PC-9 (cell line): ENCODE measurements around the gene MID2. TPM values are rescaled to one million over a fixed set of nuclear protein-coding genes. Genes with fewer than 3 reads are reported as not detected.
A peak's percentile ranks its signal among the peaks of the same experiment; 100 is the strongest.

Experiments used
- BruUV-seq: library from RNA; stranded (reverse); fragments of 400-500 nt; replicated peaks from 2 replicates; lab custom pipeline; 2021; lab: Mats Ljungman, UMichigan
- CTCF ChIA-PET: fragments of 300-600 bp; sonication (Branson Sonifier 250); formaldehyde crosslinking; loops from one replicate; lab custom pipeline; 2022; ENCODE audit warnings: antibody characterized with exemption; lab: Charles Lee
- POLR2A ChIA-PET: fragments of 300-600 bp; sonication (Branson Sonifier 250); formaldehyde crosslinking; loops from one replicate; lab custom pipeline; 2022; ENCODE audit warnings: antibody characterized with exemption; ENCODE audit not compliant: unreplicated experiment; lab: Charles Lee
- DNase-seq, 2 experiments: peaks; one replicate each; pipeline versions ENCODE4 v3.0.0 to v3.0.0-alpha.2; 2015 to 2022; ENCODE audit warnings: mixed read lengths in 1 of 2
- H2AFZ ChIP-seq: fragments of 200-600 bp; sonication (generic); 2 replicates; pipeline ENCODE4 v1.8.1; 2017; ENCODE audit warnings: antibody characterized with exemption
- H3F3A ChIP-seq: fragments of 200-600 bp; sonication (generic); 2 replicates; pipeline ENCODE4 v1.8.1; 2017; ENCODE audit warnings: antibody characterized with exemption, mild to moderate bottlenecking, low read depth; ENCODE audit not compliant: insufficient read depth
- H3K27ac ChIP-seq: fragments of 200-600 bp; sonication (generic); 2 replicates; pipeline ENCODE4 v1.6.1; 2016; ENCODE audit warnings: mixed run types
- H3K27me3 ChIP-seq: fragments of 200-600 bp; sonication (generic); 2 replicates; pipeline ENCODE4 v1.6.1; 2016; ENCODE audit warnings: low read depth, mixed run types; ENCODE audit not compliant: insufficient read depth
- H3K36me3 ChIP-seq: fragments of 200-600 bp; sonication (generic); 2 replicates; pipeline ENCODE4 v1.6.1; 2016; ENCODE audit warnings: low read depth, mixed run types
- H3K4me1 ChIP-seq: fragments of 200-600 bp; sonication (generic); replicated peaks from 2 replicates; pipeline ENCODE4 v1.6.1; 2016; ENCODE audit warnings: mixed run types; ENCODE audit not compliant: insufficient read depth
- H3K4me2 ChIP-seq: fragments of 200-600 bp; sonication (generic); 2 replicates; pipeline ENCODE4 v1.6.1; 2017; ENCODE audit warnings: mixed run types
- H3K4me3 ChIP-seq: fragments of 200-600 bp; sonication (generic); 2 replicates; pipeline ENCODE4 v1.6.1; 2016; ENCODE audit warnings: mixed run types
- H3K79me2 ChIP-seq: fragments of 200-600 bp; sonication (generic); 2 replicates; pipeline ENCODE4 v1.6.1; 2017; ENCODE audit warnings: low read depth, mixed run types
- H3K9me2 ChIP-seq: fragments of 200-600 bp; sonication (generic); 2 replicates; pipeline ENCODE4 v1.8.1; 2017; ENCODE audit warnings: mild to moderate bottlenecking; ENCODE audit not compliant: insufficient read depth
- H3K9me3 ChIP-seq: fragments of 200-600 bp; sonication (generic); 2 replicates; pipeline ENCODE4 v1.8.1; 2016; ENCODE audit warnings: low read depth; ENCODE audit not compliant: insufficient read depth
- H4K20me1 ChIP-seq: fragments of 200-600 bp; sonication (generic); 2 replicates; pipeline ENCODE4 v1.8.1; 2017; ENCODE audit not compliant: insufficient read depth
- CTCF ChIP-seq: fragments of 200-600 bp; sonication (generic); conservative IDR thresholded peaks from 2 replicates; pipeline ENCODE4 v1.6.1; 2017; ENCODE audit warnings: mixed run types, antibody characterized with exemption, mild to moderate bottlenecking, moderate library complexity
- EZH2 ChIP-seq: fragments of 200-600 bp; sonication (generic); IDR thresholded peaks from 2 replicates; pipeline ENCODE4 v1.8.0; 2017; ENCODE audit warnings: antibody characterized with exemption, low read depth
- intact Hi-C: fragments of 100-400 bp; cut with micrococcal nuclease; formaldehyde crosslinking; loops from one replicate; pipeline ENCODE4 v1.10.0; 2022; ENCODE audit not compliant: unreplicated experiment
- total RNA-seq: library from RNA; stranded (reverse); gene quantifications from 2 replicates; pipeline ENCODE4 v1.2.3, GENCODE V29; 2021

The MID2 gene
- total RNA-seq, 1 experiment from 2014 or later, result 1.0 TPM

- no TSS peak for BruUV-seq
- intact Hi-C loops, result no loop called here
- H3K27me3 ChIP-seq, result no peaks in the 10 kb centered on the region
- H2AFZ ChIP-seq, result no peak overlapping the region
- no peak overlapping the region for H3K4me2 ChIP-seq
- H3K9me2 ChIP-seq, result no peaks in the 10 kb centered on the region
- no peak for DNase-seq
- no peaks in the 10 kb centered on the region for H3F3A ChIP-seq
- POLR2A ChIA-PET, result no interaction called here
- H3K79me2 ChIP-seq, result no peaks in the 10 kb centered on the region
- TF ChIP-seq CTCF (no peak), EZH2 (no peak)
- no peaks in the 10 kb centered on the region for H3K36me3 ChIP-seq
- H3K4me3 ChIP-seq, result no peak overlapping the region
- H3K27ac ChIP-seq, result no peak overlapping the region
- H3K4me1 ChIP-seq, result 0 out of 2 replicates have a peak, but pooled peaks cover 6% of the 10 kb centered on the region
- H3K9me3 ChIP-seq, result no peaks in the 10 kb centered on the region
- CTCF ChIA-PET, result no interaction called here
- no peaks in the 10 kb centered on the region for H4K20me1 ChIP-seq
Observed at GRCh38 chrX:107878106-107878505, 52.4 kb downstream of the MID2 start.

GRCh38 chrX:107880054-107880610, 54.5 kb downstream of the MID2 start:
- no peak overlapping the region for H3K4me2 ChIP-seq
- ChIA-PET CTCF (no interaction called here), POLR2A (no interaction called here)
- BruUV-seq, result no TSS peak
- no peaks in the 10 kb centered on the region for H3K27me3 ChIP-seq
- no peak overlapping the region for H3K27ac ChIP-seq
- no peaks in the 10 kb centered on the region for H3K79me2 ChIP-seq
- H2AFZ ChIP-seq, result no peak overlapping the region
- no peaks in the 10 kb centered on the region for H3K9me2 ChIP-seq
- H3K9me3 ChIP-seq, result no peaks in the 10 kb centered on the region
- no peaks in the 10 kb centered on the region for H3F3A ChIP-seq
- TF ChIP-seq EZH2 (no peak), CTCF (no peak)
- no peak overlapping the region for H3K4me3 ChIP-seq
- intact Hi-C loops, result no loop called here
- no peaks in the 10 kb centered on the region for H3K36me3 ChIP-seq
- H4K20me1 ChIP-seq, result no peaks in the 10 kb centered on the region
- DNase-seq, result no peak
- 0 out of 2 replicates have a peak, but pooled peaks cover 6% of the 10 kb centered on the region for H3K4me1 ChIP-seq

- no peak overlapping the region for H3K27ac ChIP-seq
- H2AFZ ChIP-seq, result no peak overlapping the region
- TF ChIP-seq CTCF (peak; percentile 92), EZH2 (no peak)
- no peaks in the 10 kb centered on the region for H3K9me2 ChIP-seq
- no peaks in the 10 kb centered on the region for H3F3A ChIP-seq
- H3K79me2 ChIP-seq, result no peaks in the 10 kb centered on the region
- BruUV-seq, result no TSS peak
- H3K4me3 ChIP-seq, result no peak overlapping the region
- peak; percentile 32 to 74 for DNase-seq
- H3K27me3 ChIP-seq, result no peaks in the 10 kb centered on the region
- no peak overlapping the region for H3K4me2 ChIP-seq
- ChIA-PET CTCF (interaction anchor here (0.6 to 0.8 kb wide), 3 partner anchors 355 to 1000 kb away, joined by 3 to 7 read pairs (median 4); no protein-coding TSS in a partner anchor), POLR2A (no interaction called here)
- no peaks in the 10 kb centered on the region for H4K20me1 ChIP-seq
- no peaks in the 10 kb centered on the region for H3K4me1 ChIP-seq
- intact Hi-C loops, result loop anchor here (1.0 to 5.0 kb wide), 4 partner anchors 179 to 895 kb away; no protein-coding TSS in a partner anchor
- peaks cover 9% of the 10 kb centered on the region for H3K9me3 ChIP-seq
- peaks cover 6% of the 10 kb centered on the region; the same call in 1 of the 2 replicates for H3K36me3 ChIP-seq
Observed at GRCh38 chrX:107894038-107894437, 68.4 kb downstream of the MID2 start.
